Fibroblast of skin of abdomen (primary cell): Measurements from ENCODE around the gene IL6ST. TPM values are rescaled to one million over a fixed set of nuclear protein-coding genes. Genes with fewer than 3 reads are reported as not detected.
"Not testable (repeated sequence)": the region's sequence is repeated elsewhere in the genome, so short reads cannot be mapped to it uniquely, and the experiment has no call there.

Experiments
- DNase-seq: peaks from one replicate; pipeline ENCODE4 v3.0.0-alpha.2; 2013
- polyA plus RNA-seq, 2 experiments: library from polyadenylated mRNA; unstranded; fragments of 120-200 nt; gene quantifications; one replicate each; pipeline ENCODE4 v1.2.1, GENCODE V29; 2013; ENCODE audit not compliant: insufficient read length in 2 of 2

Gene IL6ST
- 93.5 TPM for polyA plus RNA-seq (2013, experiment 1 of 2; ENCODE audit: insufficient read length)
- 72.0 TPM for polyA plus RNA-seq (2013, experiment 2 of 2; ENCODE audit: insufficient read length)

DNA sequence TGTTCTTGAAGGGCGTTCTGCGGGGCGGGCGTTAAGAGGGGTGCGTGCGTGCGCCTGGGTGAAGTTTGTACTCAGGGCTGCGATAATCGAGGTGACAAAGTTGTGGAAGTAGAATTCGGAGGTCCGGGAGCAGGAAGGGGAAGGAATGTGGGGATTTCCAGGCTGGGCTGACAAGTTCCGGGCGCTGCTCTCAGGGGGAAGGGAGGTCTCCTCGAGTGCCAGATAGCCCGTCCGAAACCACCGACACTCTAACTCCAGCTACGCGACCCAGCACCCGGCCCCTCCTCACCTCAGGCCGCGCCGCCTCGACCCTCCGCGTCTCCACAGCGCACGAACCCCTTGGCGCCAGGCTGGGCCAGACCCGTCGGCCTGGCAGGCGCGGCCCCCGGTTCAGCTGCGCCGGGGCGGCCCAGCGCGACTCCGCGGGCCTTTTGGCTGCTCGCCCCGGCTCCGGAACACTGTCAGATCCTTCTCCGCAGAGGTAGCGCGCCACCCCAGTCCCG, at the start of gene IL6ST:
Gene IL6ST, minus strand, starts transcription at position 469 of the 503 bp plus-strand sequence. CDS start 18,685 bp downstream, outside the sequence.
- DNase-seq = peak; percentile 79

DNA sequence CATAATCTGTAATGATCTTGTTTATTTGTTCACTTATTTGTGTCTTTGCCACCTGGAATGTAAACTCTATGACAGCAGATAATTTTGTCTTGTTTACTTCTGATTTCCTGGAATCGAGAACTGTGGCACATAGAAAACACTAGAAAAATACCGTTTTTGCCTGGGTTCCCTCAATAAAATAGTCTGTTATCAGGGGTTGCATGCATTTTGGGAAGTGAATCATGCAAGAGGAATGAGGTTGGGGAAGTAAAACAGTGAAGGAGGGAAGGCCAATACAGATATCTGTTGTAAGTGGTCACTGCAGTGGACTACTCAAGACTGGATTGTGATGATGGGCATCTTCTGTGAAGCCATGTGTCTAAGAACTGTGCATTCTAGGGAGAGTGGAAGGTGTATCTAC, 45.2 kb upstream of the IL6ST start:
- no peak for DNase-seq

DNA sequence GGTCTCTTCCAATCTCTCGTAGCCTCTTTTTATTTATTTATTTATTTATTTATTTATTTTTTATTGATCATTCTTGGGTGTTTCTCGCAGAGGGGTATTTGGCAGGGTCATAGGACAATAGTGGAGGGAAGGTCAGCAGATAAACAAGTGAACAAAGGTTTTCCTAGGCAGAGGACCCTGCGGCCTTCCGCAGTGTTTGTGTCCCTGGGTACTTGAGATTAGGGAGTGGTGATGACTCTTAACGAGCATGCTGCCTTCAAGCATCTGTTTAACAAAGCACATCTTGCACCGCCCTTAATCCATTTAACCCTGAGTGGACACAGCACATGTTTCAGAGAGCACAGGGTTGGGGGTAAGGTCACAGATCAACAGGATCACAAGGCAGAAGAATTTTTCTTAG, 43.4 kb upstream of the IL6ST start:
- not testable (repeated sequence) for DNase-seq

DNA sequence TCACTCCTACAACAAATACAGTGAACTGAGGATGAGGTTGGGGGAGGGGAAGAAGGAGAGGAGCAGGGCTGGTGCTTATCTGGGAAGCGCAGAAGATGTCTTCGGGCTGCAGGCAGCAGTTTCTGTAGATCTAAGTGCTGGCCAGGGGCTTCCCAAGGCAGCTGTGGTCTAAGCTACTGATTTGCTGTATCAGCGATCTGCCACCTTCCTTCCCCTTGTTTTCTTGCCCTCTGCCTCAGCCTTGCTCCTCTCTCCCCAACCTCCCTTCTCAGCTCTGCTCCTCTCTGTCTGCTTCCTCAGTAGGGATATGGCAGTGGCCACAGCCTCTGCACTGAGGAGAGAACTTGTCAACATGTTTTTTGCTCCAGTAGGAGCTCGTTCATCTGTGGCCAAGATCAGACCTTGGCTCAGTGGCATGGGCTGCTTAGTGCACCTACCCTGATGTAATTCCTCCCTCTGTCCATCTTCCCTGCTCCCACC, 42.8 kb upstream of the IL6ST start:
- DNase-seq = no peak

DNA sequence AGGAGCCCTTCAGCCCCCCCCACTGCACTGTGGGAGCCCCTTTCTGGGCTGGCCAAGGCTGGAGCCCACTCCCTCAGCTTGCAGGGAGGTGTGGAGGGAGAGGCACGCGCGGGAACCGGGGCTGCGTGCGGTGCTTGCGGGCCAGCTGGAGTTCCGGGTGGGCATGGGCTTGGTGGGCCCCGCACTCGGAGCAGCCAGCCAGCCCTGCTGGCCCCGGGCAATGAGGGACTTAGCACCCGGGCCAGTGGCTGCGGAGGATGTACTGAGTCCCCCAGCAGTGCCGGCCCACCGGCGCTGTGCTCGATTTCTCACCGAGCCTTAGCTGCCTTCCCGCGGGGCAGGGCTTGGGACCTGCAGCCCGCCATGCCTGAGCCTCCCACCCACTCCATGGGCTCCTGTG, 40.6 kb upstream of the IL6ST start:
- DNase-seq = not testable (repeated sequence)

DNA sequence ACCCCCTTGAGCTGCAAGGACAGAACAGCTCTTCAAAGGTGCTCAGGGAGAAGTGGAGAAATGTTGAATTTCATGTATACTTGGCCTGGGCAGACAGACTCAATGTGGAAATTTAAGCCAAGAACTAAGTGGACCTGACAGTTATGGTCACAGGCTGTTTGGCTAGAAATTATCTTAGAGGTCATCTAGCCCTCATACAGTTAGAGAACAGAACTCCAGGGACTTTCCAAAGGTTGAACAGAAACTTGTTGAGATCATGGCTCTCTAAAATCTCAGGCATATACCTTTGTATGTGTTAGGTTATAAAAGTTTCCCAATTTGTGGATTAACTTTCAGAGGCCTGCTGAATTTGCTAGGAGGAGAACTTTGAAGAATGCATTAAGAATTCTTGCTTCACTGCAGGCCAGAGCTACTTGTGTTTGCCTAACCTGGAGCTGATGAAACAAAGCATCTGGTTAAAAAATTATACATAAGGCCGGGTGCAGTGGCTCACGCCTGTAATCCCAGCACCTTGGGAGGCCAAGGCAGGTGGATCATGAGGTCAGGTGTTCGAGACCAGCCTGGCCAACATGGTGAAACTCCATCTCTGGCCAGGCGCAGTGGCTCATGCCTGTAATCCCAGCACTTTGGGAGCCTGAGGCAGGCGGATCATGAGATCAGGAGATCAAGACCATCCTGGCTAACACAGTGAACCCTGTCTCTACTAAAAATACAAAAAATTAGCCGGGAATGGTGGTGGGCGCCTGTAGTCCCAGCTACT, 35.3 kb upstream of the IL6ST start:
- DNase-seq = not testable (repeated sequence)

DNA sequence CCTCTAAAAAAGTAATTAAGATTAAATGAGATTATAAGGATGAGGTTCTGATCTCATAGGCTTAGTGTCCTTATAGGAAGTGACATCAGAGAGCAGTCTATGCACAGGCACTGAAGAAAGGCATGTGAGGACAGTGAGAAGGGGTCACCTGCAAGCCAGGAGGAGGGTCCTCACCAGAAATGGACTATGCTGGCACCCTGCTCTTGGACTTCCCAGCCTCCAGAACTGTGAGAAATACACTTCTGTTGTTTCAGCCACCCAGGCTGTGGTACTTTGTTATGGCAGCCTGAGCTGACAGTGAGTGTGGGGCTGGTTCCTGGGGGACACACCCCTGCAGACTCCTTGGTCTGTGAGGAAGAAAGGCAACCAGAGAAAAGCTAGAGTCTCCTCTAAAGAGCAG, 34.7 kb upstream of the IL6ST start:
- no peak for DNase-seq

DNA sequence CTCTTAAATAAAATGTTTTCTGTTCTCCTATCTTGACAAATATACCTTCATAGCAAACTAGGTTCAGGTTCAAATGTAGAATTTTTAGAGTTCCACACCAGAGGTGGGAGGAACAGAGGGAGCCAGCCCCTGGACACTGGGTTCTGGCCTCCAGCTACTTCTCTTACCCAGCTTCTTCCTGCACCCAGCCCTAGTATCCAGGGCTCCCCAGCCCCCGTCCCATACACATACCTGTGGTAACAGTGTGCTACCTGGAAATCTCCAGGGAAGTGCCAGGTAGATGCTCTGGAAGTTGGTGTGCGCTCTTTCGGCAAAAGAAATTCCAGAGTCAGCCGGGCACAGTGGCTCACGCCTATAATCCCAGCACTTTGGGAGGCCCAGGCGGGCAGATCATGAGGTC, 33.9 kb upstream of the IL6ST start:
- no peak for DNase-seq

DNA sequence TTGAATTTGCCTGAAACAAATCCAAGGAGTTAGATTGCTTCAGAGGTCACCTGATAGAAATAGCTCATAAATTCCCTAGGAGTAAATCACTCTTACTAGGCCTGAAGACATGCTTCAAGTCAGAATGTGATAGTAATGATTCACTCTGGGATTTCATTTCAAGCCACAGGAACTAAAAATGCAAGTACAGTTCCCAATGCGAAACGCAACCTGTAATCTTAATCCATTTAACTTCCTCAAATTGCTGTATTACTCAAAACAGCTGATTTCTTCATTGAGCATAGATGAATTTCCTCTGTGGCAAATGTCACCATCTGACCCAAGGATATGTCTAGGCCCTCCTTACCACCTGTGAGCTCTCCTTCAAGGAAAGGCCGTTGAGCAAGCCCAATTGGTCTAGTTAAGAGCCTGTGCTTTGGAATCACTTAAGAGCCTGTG, 32.1 kb upstream of the IL6ST start:
- peak; percentile 86 for DNase-seq

DNA sequence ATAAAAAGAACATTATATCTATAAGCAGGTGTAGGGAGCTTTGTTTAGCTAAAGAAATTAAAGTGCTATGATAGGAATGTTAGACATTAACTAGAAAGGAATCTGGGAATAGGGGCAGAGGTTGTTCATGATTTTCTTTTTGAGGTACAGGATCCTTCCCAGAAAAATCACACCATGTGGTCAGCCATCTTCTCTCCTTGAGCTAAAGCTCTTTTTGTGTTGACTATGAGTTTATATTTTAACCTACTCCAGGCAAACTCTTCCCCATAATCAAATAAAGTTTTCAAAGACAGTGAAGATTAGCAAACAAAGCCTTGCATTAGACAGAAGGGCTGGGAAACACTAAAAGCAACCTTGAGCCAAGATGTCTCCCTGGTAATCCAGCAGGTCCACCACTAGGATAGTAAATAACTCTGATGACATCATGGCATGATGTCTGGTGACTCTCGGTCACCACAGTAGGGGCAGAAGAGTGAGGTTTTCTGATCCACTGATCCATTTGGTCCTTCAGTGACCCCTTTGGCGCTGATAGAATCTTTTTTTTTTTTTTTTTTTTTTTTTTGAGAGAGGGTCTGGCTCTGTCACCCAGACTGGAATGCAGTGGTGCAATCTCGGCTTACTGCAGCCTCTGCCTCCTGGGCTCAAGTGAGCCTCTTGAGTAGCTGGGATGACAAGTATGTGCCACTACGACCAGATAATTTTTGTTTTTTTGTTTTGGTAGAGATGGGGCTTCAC, 30.6 kb upstream of the IL6ST start:
- DNase-seq = no peak

DNA sequence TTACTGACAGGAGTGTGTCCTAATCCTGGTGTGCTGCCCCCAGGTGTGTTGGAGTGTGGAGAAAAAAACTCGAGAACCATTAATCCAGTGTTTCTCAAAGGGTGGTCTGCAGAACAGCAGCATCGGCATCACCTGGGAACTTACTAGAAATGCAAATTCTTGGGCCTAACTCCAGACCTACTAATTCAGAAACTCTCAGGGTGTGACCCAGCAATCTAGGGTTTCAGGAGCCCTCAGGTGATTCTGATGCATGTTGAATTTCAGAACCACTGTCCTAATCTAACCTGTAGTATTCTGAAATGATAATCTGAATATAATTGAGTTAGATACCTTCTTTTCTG, 30.0 kb upstream of the IL6ST start:
- DNase-seq = no peak

DNA sequence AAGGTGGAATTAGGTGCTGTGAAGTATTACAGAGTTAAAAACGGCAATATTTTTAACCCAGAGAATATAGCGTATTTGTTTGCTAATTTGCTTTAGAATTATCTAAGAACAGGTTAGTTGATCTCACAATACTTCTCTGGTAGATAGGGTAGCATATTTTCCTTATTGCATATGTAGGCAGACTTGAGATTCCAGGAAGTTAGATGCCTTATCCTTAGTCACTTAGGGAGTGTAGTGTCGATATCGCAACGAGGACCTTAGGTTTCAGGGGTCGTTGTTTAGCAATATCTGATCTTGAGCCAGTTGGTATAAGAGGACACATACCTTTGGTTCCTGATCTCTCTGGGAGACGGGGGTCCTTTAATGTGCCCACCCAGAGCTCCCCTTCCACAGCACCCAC, 28.5 kb upstream of the IL6ST start:
- DNase-seq = no peak

DNA sequence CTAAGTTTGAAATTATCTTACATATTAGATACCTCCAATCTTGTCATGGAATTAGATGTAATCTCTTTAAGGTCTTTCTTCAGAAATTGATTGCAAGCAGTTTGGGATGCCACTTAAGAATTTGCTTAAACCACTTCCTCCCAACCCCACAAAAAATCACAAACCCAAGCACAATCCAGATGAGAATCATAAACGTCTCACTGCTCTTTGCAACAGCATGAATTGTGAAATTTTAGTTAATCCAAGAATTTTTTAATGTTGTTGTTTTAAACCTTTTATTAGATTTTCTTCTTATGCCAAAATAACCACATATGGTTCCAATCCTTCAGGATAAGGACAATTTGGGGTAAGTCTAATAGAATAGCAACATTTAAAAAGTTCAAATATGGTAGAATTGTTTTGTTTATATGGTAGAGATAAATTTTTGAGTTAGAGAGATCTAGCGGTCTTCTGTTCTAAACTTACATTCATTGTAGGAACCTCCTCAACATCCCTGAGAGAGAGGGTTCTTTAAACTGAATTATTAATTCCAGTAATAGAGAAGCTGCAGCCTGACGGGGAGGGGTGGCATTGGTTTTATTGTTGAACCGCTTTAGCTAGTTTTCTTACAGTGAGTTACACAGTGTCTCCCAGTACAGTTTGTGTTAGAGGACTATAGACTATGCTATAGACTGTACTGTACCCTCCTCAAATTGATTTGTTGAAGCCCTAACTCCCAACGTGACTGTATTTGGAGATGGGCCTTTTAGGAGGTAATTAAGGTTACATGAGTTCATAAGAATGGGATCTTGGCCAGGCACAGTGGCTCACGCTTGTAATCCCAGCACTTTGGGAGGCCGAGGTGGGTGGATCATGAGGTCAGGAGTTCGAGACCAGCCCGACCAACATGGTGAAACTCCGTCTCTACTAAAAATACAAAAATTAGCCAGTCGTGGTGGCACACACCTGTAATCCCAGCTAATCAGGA, 24.8 kb upstream of the IL6ST start:
- peak; percentile 76 for DNase-seq

DNA sequence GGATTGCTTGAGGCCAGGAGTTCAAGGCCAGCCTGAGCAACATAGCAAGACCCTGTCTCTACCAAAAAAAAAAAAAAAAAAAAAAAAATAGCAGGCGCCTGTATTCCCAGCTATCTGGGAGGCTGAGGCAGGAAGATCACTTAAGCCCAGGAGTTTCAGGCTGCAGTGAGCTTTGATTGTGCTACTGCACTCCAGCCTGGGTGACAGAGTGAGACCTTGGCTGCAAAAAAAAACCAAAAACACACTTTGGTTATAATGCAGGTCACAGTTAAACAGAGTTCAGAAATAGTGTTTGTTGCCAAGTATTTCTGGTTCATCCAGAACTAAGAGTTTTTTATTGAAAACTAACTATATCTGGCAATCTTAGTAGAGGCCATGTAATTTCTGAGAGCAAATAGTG, 24.1 kb upstream of the IL6ST start:
- DNase-seq = no peak

DNA sequence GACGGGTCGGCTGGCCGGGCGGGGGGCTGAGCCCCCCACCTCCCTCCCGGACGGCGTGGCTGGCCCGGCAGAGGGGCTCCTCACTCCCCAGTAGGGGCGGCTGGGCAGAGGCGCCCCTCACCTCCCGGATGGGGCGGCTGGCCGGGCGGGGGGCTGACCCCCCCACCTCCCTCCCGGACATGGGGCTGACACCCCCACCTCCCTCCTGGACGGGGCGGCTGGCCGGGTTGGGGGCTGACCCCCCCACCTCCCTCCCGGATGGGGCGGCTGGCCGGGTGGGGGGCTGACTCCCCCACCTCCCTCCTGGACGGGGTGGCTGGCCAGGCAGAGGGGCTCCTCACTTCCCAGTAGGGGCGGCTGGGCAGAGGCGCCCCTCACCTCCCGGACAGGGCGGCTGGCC, 19.9 kb upstream of the IL6ST start:
- not testable (repeated sequence) for DNase-seq

DNA sequence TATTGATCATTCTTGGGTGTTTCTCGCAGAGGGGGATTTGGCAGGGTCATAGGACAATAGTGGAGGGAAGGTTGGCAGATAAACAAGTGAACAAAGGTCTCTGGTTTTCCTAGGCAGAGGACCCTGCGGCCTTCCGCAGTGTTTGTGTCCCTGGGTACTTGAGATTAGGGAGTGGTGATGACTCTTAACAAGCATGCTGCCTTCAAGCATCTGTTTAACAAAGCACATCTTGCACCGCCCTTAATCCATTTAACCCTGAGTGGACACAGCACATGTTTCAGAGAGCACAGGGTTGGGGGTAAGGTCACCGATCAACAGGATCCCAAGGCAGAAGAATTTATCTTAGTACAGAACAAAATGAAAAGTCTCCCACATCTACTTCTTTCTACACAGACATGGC, 19.2 kb upstream of the IL6ST start:
- DNase-seq = not testable (repeated sequence)

DNA sequence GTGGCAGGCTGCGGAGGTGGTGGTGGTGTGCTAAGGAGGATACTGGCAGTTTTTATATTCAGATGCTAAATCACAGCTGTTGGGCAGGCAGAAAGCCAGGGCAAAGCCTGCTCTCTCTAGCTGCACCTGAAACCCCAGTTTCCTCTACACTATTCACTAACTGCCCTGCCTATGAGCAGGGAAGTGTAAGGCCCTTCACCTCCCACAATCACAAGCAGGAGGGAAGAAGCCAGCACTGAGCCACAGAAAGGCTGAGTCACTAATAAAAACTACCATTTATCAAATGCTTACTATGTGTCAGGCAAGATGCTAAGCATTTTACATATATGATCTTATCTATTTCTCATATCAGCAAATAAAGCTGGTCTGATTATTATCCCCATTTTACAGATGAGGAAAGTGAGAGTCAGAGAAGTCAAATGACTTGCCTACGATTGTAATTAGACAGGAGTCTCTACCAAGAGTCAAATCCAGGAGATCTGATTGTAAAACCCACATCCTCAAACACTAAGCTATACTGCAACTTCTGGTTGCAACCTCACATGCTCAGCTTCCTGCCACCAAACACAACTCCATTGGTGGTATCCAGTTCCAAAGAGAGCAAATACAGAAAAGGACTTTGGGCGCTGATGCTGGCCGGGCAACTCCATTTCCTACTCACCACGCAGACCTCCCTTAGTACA, 17.7 kb upstream of the IL6ST start:
- DNase-seq = peak; percentile 78

DNA sequence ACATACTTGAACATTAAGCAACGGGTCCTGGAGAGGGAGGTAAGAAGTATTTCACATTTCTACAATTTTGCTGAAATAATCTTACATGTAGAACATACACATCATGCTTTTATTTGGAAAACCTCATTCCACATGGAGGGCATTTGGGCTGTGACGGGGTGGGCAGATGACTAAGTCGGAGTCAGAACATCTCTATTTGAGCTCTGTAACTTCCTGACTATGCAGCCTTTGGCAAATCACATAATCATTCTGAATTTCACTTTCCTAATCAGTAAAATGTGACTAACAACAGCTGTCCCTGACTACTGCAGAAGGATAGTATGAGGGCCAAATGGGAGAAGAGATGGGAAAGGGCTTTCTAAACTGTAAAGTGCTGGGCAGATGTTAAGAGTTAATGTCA, 17.1 kb upstream of the IL6ST start:
- peak; percentile 92 for DNase-seq

DNA sequence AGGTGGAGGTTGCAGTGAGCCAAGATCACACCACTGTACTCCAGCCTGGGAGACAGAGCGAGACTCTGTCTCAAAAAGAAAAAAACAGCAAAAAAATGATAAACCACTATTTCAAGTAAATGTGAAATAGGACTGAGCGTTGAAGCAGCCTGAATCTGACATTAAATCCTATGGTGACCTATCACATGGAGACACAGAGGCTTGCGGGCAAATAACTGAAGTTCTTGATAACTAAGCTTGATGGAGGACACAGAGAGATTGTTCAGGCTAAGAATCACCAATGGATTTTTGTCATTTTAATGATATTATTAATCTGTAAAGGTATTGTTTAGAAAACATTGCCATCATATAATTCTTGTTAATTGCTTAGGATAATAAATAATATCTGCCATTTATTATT, 15.7 kb upstream of the IL6ST start:
- DNase-seq = no peak

DNA sequence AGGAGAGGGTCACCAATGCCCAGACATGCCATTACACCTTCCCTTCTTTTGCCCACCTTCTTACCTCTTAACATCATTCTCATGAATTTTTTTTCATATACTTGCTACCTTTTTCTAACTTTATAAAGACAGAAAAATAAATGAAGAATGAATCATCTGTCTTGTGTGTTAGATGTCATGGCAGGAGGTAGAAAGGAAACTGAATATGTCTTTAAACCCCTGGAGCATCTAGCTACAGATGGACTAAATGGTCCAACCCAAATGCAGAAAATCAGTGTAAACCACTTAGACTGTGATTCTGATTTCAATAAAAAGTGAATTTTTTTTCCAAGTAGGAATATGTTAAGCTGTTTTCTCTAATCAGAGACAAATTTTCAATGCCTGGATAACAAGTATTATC, 11.8 kb upstream of the IL6ST start:
- no peak for DNase-seq

DNA sequence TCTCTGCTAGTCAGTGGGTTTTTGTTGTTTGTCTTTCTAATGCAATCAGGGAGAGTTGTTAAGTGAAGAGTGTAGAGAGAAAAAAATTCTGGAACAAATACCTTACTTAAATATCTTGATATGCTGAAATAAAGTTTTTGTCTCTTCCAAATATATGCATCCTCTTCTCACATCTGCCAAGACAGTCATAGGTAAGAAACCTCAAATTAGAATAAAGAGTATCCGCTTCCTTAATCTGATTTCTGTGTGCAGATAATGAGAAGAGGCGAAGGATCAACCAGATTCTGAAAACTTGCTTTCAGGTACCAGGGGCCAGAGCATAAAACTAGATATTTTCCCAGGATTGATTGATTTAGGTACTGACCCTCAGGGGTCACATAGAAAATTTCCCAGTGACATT, 11.3 kb upstream of the IL6ST start:
- DNase-seq = no peak

DNA sequence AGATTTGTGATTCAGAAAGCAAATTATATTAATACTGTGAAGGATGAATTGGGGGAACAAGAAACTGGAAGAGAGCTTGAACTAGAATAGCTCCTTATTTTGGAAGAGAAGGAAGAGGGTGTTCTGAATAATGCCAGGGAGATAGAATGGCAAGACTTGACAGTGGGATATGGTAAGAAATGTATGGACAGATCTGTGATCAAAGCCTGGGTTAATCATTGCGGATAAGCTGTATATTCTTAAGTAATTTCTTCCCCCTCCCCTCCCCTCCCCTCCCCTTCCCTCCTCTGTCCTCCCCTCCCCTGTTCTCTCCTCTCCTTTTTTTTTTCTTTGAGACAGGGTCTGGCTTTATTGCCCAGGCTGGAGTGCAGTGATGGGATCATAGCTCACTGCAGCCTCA, 10.1 kb upstream of the IL6ST start:
- DNase-seq = no peak
